ENCODE measurements around the gene ESF1. TPM values are rescaled to one million over a fixed set of nuclear protein-coding genes. Genes with fewer than 3 reads are reported as not detected.

The ESF1 gene
- total RNA-seq, 1 experiment from 2014 or later: 14.8 TPM

- no peak for TF ChIP-seq EZH2 (IDR thresholded peaks at IDR 0.05; ENCODE audit: low read depth)
- TF ChIP-seq, protein P1, sequence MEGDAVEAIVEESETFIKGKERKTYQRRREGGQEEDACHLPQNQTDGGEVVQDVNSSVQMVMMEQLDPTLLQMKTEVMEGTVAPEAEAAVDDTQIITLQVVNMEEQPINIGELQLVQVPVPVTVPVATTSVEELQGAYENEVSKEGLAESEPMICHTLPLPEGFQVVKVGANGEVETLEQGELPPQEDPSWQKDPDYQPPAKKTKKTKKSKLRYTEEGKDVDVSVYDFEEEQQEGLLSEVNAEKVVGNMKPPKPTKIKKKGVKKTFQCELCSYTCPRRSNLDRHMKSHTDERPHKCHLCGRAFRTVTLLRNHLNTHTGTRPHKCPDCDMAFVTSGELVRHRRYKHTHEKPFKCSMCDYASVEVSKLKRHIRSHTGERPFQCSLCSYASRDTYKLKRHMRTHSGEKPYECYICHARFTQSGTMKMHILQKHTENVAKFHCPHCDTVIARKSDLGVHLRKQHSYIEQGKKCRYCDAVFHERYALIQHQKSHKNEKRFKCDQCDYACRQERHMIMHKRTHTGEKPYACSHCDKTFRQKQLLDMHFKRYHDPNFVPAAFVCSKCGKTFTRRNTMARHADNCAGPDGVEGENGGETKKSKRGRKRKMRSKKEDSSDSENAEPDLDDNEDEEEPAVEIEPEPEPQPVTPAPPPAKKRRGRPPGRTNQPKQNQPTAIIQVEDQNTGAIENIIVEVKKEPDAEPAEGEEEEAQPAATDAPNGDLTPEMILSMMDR (conservative IDR thresholded peaks at IDR 0.05): no peak
- H3K4me2 ChIP-seq: no peak overlapping the region
- no peaks in the 10 kb centered on the region; the same call in 1 of the 2 replicates for H3K9me2 ChIP-seq (ENCODE audit: insufficient read depth)
- no peaks in the 10 kb centered on the region for H3K79me2 ChIP-seq (ENCODE audit: low read depth)
- BruUV-seq (replicated peaks): no TSS peak
- no peaks in the 10 kb centered on the region for H3F3A ChIP-seq (ENCODE audit: insufficient read depth, low read depth)
- intact Hi-C loops (cut with micrococcal nuclease; ENCODE audit: unreplicated experiment): no loop called here
- H2AFZ ChIP-seq: no peak overlapping the region
- H3K27me3 ChIP-seq (ENCODE audit: insufficient read depth, low read depth): no peaks in the 10 kb centered on the region
- no peaks in the 10 kb centered on the region for H3K9me3 ChIP-seq (ENCODE audit: insufficient read depth, low read depth)
- CTCF ChIA-PET: no interaction called here
- no peak overlapping the region for H3K27ac ChIP-seq
- DNase-seq: no peak
- no peaks in the 10 kb centered on the region for H3K36me3 ChIP-seq (ENCODE audit: low read depth)
- H3K4me3 ChIP-seq: no peak overlapping the region
- no peaks in the 10 kb centered on the region for H4K20me1 ChIP-seq (ENCODE audit: insufficient read depth)
- no peaks in the 10 kb centered on the region for H3K4me1 ChIP-seq (replicated peaks; ENCODE audit: insufficient read depth)
- POLR2A ChIA-PET (ENCODE audit: unreplicated experiment): no interaction called here
Measured at GRCh38 chr20:13700761-13701160, 84.0 kb downstream of the ESF1 start.

DNA sequence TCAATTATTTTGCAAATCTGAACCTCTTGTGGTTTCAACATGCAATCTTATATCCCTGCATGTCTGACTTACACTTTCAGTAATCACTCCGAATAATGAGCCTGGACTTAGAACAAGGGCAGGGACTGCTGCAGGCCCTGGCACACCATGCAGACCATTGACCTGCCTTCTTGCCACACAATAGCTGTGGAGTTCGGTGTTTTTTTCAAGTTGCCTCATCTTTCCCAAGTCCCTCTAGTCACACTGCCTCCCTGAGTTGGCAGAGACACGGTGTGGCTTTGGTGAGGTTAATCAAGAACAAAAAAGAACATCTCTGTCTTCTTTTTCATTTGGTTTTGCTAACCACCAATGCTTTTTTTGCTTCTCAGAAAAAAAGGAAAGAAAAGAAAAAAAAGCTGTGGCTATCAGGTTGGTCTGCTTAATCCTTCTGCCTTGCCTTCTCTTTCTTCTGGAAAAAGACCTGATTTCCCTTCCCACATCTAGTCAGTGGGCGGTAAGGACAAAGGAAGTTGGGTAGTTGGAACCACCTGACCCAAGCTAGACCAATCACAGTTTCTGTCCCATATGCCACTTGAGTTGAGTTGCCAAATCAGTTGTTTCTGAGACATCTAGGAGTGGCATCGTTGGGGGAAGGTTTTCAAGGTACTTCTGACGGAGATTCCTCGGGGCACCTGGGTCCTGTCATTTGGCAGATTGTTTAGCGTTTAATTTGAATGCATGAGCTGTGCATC is 90.1 kb downstream of the ESF1 start:
- no TSS peak for BruUV-seq (replicated peaks)
- CTCF ChIA-PET: no interaction called here

DNA sequence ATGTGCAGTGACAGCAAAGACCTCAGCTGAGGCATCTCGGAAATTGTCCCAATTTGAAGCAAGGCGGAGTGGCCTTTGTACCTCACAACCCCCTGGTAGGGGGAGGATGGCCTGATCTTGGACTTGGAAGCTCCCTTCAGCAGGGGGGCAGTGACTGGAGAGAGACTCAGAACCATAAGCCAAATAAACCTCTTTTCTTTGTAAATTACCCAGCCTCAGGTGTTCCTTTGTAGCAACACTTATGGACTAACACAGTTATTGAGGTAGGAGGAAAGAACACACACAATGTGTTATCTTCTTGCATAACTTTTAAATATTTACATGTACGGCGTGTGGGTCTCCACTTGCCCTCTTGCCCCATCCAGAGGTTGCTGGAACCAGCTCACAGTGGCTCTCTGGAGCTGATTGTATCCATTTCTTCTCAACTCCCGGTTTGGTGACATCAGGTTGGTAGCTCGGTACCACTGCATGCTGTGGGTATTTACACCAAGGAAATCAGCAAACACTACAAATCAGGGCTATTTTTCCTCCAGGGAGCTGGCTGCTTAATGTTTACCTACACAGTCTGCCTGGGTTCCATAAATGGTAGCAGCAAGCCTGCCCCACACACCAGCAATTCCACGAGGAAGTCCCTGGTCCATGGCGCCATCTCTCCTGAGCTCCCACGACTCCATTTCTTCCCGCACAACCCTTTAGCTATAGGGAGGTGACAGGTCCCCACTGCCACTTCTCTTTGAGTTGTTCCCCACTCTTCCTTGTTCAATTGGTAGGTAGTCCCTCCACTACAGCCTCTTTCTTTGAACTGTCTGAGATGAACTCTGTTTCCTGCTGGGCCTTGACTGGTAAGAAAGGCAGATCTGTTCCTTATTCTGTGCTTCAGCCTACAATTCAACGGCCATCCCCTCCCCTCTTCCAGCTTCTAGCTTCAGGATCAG is 91.7 kb downstream of the ESF1 start:
- Histone ChIP-seq H2AFZ (no peak overlapping the region), H3K4me3 (no peak overlapping the region), H4K20me1 (ENCODE audit: insufficient read depth) (no peaks in the 10 kb centered on the region), H3K9me3 (ENCODE audit: insufficient read depth, low read depth) (no peaks in the 10 kb centered on the region), H3K9me2 (ENCODE audit: insufficient read depth) (no peaks in the 10 kb centered on the region; the same call in 1 of the 2 replicates), H3K4me1 (replicated peaks; ENCODE audit: insufficient read depth) (no peaks in the 10 kb centered on the region), H3K27ac (no peak overlapping the region), H3F3A (ENCODE audit: insufficient read depth, low read depth) (no peaks in the 10 kb centered on the region), H3K79me2 (ENCODE audit: low read depth) (no peaks in the 10 kb centered on the region), H3K4me2 (no peak overlapping the region), H3K27me3 (ENCODE audit: insufficient read depth, low read depth) (no peaks in the 10 kb centered on the region), H3K36me3 (ENCODE audit: low read depth) (no peaks in the 10 kb centered on the region)
- no peak for TF ChIP-seq EZH2 (IDR thresholded peaks at IDR 0.05; ENCODE audit: low read depth)
- TF ChIP-seq, protein P1 (conservative IDR thresholded peaks at IDR 0.05): no peak
- DNase-seq: no peak
- POLR2A ChIA-PET (ENCODE audit: unreplicated experiment): no interaction called here
- no TSS peak for BruUV-seq (replicated peaks)
- CTCF ChIA-PET: no interaction called here
- intact Hi-C loops (cut with micrococcal nuclease; ENCODE audit: unreplicated experiment): no loop called here

More for the DNA sequence above, 90.1 kb downstream of the ESF1 start:
- Histone ChIP-seq H3K36me3 (ENCODE audit: low read depth) (no peaks in the 10 kb centered on the region), H2AFZ (no peak overlapping the region), H3K4me1 (replicated peaks; ENCODE audit: insufficient read depth) (no peaks in the 10 kb centered on the region), H3K4me3 (no peak overlapping the region), H4K20me1 (ENCODE audit: insufficient read depth) (no peaks in the 10 kb centered on the region), H3K79me2 (ENCODE audit: low read depth) (no peaks in the 10 kb centered on the region), H3F3A (ENCODE audit: insufficient read depth, low read depth) (no peaks in the 10 kb centered on the region), H3K27ac (no peak overlapping the region), H3K9me3 (ENCODE audit: insufficient read depth, low read depth) (no peaks in the 10 kb centered on the region), H3K27me3 (ENCODE audit: insufficient read depth, low read depth) (no peaks in the 10 kb centered on the region), H3K9me2 (ENCODE audit: insufficient read depth) (no peaks in the 10 kb centered on the region; the same call in 1 of the 2 replicates), H3K4me2 (no peak overlapping the region)
- POLR2A ChIA-PET (ENCODE audit: unreplicated experiment): no interaction called here
- TF ChIP-seq, protein P1 (conservative IDR thresholded peaks at IDR 0.05): no peak
- TF ChIP-seq EZH2 (IDR thresholded peaks at IDR 0.05; ENCODE audit: low read depth): no peak
- intact Hi-C loops (cut with micrococcal nuclease; ENCODE audit: unreplicated experiment): no loop called here
- no peak for DNase-seq
